GM23338 (cell line): Measurements from ENCODE around the gene ECE1. TPM values are rescaled to one million over a fixed set of nuclear protein-coding genes. Genes with fewer than 3 reads are reported as not detected.

Experiments used
- ATAC-seq: fragments of 200-7000 bp; cut with Tn5 transposase; 3 replicates; pipeline ENCODE4 v1.9.1; 2020
- DNase-seq: peaks from one replicate; pipeline ENCODE4 v3.0.0-alpha.2; 2015; ENCODE audit warnings: low spot score
- H2AFZ ChIP-seq: fragments of 200-600 bp; sonication (generic); 2 replicates; pipeline ENCODE4 v1.8.0; 2016; ENCODE audit warnings: antibody characterized with exemption, mild to moderate bottlenecking, moderate library complexity
- H3F3A ChIP-seq: fragments of 200-600 bp; sonication (generic); replicated peaks from 2 replicates; pipeline ENCODE4 v1.8.0; 2017; ENCODE audit warnings: antibody characterized with exemption, mixed run types, low read depth
- H3K27ac ChIP-seq: fragments of 200-600 bp; sonication (generic); 2 replicates; pipeline ENCODE4 v1.6.1; 2016; ENCODE audit warnings: low read depth
- H3K27me3 ChIP-seq: fragments of 200-600 bp; sonication (generic); 2 replicates; pipeline ENCODE4 v1.8.0; 2016; ENCODE audit warnings: mild to moderate bottlenecking, mixed run types, moderate library complexity; ENCODE audit not compliant: insufficient read depth
- H3K36me3 ChIP-seq: fragments of 200-600 bp; sonication (generic); 2 replicates; pipeline ENCODE4 v1.8.0; 2016; ENCODE audit warnings: mild to moderate bottlenecking; ENCODE audit not compliant: insufficient read depth
- H3K4me1 ChIP-seq: fragments of 200-600 bp; sonication (generic); 2 replicates; pipeline ENCODE4 v1.8.0; 2016; ENCODE audit warnings: mild to moderate bottlenecking, moderate library complexity; ENCODE audit not compliant: insufficient read depth
- H3K4me2 ChIP-seq: fragments of 200-600 bp; sonication (generic); 2 replicates; pipeline ENCODE4 v1.7.1; 2017; ENCODE audit warnings: mixed run types
- H3K4me3 ChIP-seq: fragments of 200-600 bp; sonication (generic); 2 replicates; pipeline ENCODE4 v1.6.1; 2016; ENCODE audit warnings: mixed run types
- H3K79me2 ChIP-seq: fragments of 200-600 bp; sonication (generic); replicated peaks from 2 replicates; pipeline ENCODE4 v1.8.0; 2017; ENCODE audit warnings: mild to moderate bottlenecking; ENCODE audit not compliant: insufficient read depth
- H3K9me2 ChIP-seq: fragments of 200-600 bp; sonication (generic); 2 replicates; pipeline ENCODE4 v1.8.0; 2017; ENCODE audit not compliant: insufficient read depth
- H4K20me1 ChIP-seq: fragments of 200-600 bp; sonication (generic); replicated peaks from 2 replicates; pipeline ENCODE4 v1.8.0; 2017; ENCODE audit warnings: mild to moderate bottlenecking; ENCODE audit not compliant: insufficient read depth
- H3K27ac Mint-ChIP-seq: 2 replicates; pipeline ENCODE4 v1.8.0; 2020; ENCODE audit warnings: inconsistent platforms, mild to moderate bottlenecking, moderate library complexity, mixed read lengths
- H3K27me3 Mint-ChIP-seq: 3 replicates; pipeline ENCODE4 v1.8.0; 2022; ENCODE audit warnings: low read depth, mild to moderate bottlenecking, moderate library complexity, mixed read lengths, inconsistent platforms; ENCODE audit not compliant: insufficient read depth, poor library complexity
- H3K36me3 Mint-ChIP-seq: 3 replicates; pipeline ENCODE4 v1.8.0; 2021; ENCODE audit warnings: low read depth, mild to moderate bottlenecking, inconsistent platforms, moderate library complexity, mixed read lengths
- H3K4me1 Mint-ChIP-seq: 3 replicates; pipeline ENCODE4 v1.8.0; 2020; ENCODE audit warnings: mild to moderate bottlenecking, inconsistent platforms, mixed read lengths
- H3K4me3 Mint-ChIP-seq: 3 replicates; pipeline ENCODE4 v1.8.0; 2021; ENCODE audit warnings: moderate library complexity, mild to moderate bottlenecking, inconsistent platforms, mixed read lengths
- H3K9me3 Mint-ChIP-seq: 3 replicates; pipeline ENCODE4 v1.8.0; 2020; ENCODE audit warnings: moderate library complexity, mild to moderate bottlenecking, inconsistent platforms, mixed read lengths
- CREB1 ChIP-seq: fragments of 250-450 bp; sonication (Bioruptor Pico); IDR thresholded peaks from 2 replicates; pipeline ENCODE4 v1.5.0; 2020; ENCODE audit warnings: low read depth, mild to moderate bottlenecking, moderate library complexity
- EZH2 ChIP-seq: fragments of 200-600 bp; sonication (generic); IDR thresholded peaks from one replicate; pipeline ENCODE4 v1.8.0; 2017; ENCODE audit warnings: antibody characterized with exemption, mild to moderate bottlenecking, low read depth; ENCODE audit not compliant: unreplicated experiment
- EZH2phosphoT487 ChIP-seq: fragments of 200-600 bp; sonication (generic); IDR thresholded peaks from one replicate; pipeline ENCODE4 v1.8.1; 2018; ENCODE audit warnings: antibody characterized with exemption; ENCODE audit not compliant: unreplicated experiment
- JUNB ChIP-seq: IDR thresholded peaks from one replicate; pipeline ENCODE4 v1.6.1; 2016; ENCODE audit warnings: antibody characterized with exemption; ENCODE audit not compliant: unreplicated experiment
- NANOG ChIP-seq: IDR thresholded peaks from 2 replicates; pipeline ENCODE4 v1.6.1; 2016; ENCODE audit warnings: antibody characterized with exemption, borderline replicate concordance
- POLR2AphosphoS5 ChIP-seq: IDR thresholded peaks from 2 replicates; pipeline ENCODE4 v1.6.1; 2016; ENCODE audit warnings: antibody characterized with exemption, low read depth
- STAT1 ChIP-seq: IDR thresholded peaks from one replicate; pipeline ENCODE4 v1.6.1; 2016; ENCODE audit warnings: antibody characterized with exemption; ENCODE audit not compliant: unreplicated experiment
- ZNF114 ChIP-seq: fragments of 250-450 bp; sonication (Bioruptor Pico); IDR thresholded peaks from 2 replicates; pipeline ENCODE4 v1.5.0; 2020; ENCODE audit warnings: mild to moderate bottlenecking, moderate library complexity
- ZNF331 ChIP-seq: fragments of 250-450 bp; sonication (Bioruptor Pico); IDR thresholded peaks from 2 replicates; pipeline ENCODE4 v1.5.0; 2020; ENCODE audit warnings: low read depth, mild to moderate bottlenecking, moderate library complexity
- polyA plus RNA-seq: library from polyadenylated mRNA; unstranded; fragments of >200 nt; fragmentation: Nextera tagmentation; extraction: Ambion mirVana; gene quantifications from 2 replicates; pipeline ENCODE4 v1.2.1, GENCODE V29; 2016
- total RNA-seq: library from RNA; depleted of rRNA; stranded (reverse); fragments of >200 nt; shearing (Covaris generic); gene quantifications from 2 replicates; pipeline ENCODE4 v1.2.3, GENCODE V29; 2014
- TF ChIP-seq, protein P1 (sequence below): IDR thresholded peaks from 2 replicates; pipeline ENCODE4 v1.6.1; 2016; ENCODE audit warnings: antibody characterized with exemption
- TF ChIP-seq, protein P2 (sequence below), 2 experiments: fragments of 200-600 bp in 1 of 2; sonication (generic) in 1 of 2; conservative IDR thresholded peaks; 2 replicates each; pipeline versions ENCODE4 v1.5.1 to v1.6.1; 2016 to 2017; ENCODE audit warnings: antibody characterized with exemption in 2 of 2, low read depth in 2 of 2, mild to moderate bottlenecking in 2 of 2, moderate library complexity in 1 of 2
- TF ChIP-seq, protein P3 (sequence below): fragments of 250-450 bp; sonication (Bioruptor Pico); IDR thresholded peaks from 2 replicates; pipeline ENCODE4 v1.5.0; 2020; ENCODE audit warnings: mild to moderate bottlenecking, moderate library complexity
- TF ChIP-seq, protein P4 (sequence below): IDR thresholded peaks from one replicate; pipeline ENCODE4 v1.6.1; 2018; ENCODE audit warnings: antibody characterized with exemption; ENCODE audit not compliant: unreplicated experiment

The ECE1 gene
- total and polyA plus RNA-seq, 2 experiments from 2014 or later = 11.0 to 45.0 TPM

DNA sequence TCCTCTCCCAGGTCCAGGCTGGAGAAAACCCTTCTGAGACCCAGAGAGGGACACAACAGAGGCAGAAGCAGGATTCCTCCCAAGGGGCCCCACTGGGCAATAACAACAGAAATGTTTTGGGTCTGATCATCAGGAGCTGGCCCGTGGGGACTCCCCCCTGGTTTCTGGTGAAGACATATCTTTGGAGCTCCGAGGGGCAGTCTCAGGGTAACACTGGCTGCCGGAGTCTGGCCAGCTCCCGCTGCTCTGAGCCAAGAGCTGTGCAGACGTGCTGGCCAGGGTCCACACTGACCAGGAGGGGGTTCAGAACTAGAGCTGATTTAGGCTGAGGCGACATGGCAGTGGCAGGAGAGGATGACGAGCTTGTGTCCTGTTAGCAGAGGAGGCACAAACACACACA lies 13.1 kb downstream of the ECE1 start:
- ATAC-seq = no peak
- TF ChIP-seq ZNF331 (CRISPR knock-in tag) = no peak
- TF ChIP-seq POLR2AphosphoS5 = no peak
- TF ChIP-seq CREB1 (CRISPR knock-in tag) = no peak
- no peak for TF ChIP-seq ZNF114 (CRISPR knock-in tag)
- TF ChIP-seq, protein P1, sequence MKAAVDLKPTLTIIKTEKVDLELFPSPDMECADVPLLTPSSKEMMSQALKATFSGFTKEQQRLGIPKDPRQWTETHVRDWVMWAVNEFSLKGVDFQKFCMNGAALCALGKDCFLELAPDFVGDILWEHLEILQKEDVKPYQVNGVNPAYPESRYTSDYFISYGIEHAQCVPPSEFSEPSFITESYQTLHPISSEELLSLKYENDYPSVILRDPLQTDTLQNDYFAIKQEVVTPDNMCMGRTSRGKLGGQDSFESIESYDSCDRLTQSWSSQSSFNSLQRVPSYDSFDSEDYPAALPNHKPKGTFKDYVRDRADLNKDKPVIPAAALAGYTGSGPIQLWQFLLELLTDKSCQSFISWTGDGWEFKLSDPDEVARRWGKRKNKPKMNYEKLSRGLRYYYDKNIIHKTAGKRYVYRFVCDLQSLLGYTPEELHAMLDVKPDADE = no peak
- no peak for TF ChIP-seq NANOG
- no peak for TF ChIP-seq STAT1
- TF ChIP-seq, protein P2, sequence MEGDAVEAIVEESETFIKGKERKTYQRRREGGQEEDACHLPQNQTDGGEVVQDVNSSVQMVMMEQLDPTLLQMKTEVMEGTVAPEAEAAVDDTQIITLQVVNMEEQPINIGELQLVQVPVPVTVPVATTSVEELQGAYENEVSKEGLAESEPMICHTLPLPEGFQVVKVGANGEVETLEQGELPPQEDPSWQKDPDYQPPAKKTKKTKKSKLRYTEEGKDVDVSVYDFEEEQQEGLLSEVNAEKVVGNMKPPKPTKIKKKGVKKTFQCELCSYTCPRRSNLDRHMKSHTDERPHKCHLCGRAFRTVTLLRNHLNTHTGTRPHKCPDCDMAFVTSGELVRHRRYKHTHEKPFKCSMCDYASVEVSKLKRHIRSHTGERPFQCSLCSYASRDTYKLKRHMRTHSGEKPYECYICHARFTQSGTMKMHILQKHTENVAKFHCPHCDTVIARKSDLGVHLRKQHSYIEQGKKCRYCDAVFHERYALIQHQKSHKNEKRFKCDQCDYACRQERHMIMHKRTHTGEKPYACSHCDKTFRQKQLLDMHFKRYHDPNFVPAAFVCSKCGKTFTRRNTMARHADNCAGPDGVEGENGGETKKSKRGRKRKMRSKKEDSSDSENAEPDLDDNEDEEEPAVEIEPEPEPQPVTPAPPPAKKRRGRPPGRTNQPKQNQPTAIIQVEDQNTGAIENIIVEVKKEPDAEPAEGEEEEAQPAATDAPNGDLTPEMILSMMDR (conservative IDR thresholded peaks at IDR 0.05; ENCODE audit: low read depth in 2 of 2) = no peak
- TF ChIP-seq JUNB = no peak
- TF ChIP-seq, protein P3, sequence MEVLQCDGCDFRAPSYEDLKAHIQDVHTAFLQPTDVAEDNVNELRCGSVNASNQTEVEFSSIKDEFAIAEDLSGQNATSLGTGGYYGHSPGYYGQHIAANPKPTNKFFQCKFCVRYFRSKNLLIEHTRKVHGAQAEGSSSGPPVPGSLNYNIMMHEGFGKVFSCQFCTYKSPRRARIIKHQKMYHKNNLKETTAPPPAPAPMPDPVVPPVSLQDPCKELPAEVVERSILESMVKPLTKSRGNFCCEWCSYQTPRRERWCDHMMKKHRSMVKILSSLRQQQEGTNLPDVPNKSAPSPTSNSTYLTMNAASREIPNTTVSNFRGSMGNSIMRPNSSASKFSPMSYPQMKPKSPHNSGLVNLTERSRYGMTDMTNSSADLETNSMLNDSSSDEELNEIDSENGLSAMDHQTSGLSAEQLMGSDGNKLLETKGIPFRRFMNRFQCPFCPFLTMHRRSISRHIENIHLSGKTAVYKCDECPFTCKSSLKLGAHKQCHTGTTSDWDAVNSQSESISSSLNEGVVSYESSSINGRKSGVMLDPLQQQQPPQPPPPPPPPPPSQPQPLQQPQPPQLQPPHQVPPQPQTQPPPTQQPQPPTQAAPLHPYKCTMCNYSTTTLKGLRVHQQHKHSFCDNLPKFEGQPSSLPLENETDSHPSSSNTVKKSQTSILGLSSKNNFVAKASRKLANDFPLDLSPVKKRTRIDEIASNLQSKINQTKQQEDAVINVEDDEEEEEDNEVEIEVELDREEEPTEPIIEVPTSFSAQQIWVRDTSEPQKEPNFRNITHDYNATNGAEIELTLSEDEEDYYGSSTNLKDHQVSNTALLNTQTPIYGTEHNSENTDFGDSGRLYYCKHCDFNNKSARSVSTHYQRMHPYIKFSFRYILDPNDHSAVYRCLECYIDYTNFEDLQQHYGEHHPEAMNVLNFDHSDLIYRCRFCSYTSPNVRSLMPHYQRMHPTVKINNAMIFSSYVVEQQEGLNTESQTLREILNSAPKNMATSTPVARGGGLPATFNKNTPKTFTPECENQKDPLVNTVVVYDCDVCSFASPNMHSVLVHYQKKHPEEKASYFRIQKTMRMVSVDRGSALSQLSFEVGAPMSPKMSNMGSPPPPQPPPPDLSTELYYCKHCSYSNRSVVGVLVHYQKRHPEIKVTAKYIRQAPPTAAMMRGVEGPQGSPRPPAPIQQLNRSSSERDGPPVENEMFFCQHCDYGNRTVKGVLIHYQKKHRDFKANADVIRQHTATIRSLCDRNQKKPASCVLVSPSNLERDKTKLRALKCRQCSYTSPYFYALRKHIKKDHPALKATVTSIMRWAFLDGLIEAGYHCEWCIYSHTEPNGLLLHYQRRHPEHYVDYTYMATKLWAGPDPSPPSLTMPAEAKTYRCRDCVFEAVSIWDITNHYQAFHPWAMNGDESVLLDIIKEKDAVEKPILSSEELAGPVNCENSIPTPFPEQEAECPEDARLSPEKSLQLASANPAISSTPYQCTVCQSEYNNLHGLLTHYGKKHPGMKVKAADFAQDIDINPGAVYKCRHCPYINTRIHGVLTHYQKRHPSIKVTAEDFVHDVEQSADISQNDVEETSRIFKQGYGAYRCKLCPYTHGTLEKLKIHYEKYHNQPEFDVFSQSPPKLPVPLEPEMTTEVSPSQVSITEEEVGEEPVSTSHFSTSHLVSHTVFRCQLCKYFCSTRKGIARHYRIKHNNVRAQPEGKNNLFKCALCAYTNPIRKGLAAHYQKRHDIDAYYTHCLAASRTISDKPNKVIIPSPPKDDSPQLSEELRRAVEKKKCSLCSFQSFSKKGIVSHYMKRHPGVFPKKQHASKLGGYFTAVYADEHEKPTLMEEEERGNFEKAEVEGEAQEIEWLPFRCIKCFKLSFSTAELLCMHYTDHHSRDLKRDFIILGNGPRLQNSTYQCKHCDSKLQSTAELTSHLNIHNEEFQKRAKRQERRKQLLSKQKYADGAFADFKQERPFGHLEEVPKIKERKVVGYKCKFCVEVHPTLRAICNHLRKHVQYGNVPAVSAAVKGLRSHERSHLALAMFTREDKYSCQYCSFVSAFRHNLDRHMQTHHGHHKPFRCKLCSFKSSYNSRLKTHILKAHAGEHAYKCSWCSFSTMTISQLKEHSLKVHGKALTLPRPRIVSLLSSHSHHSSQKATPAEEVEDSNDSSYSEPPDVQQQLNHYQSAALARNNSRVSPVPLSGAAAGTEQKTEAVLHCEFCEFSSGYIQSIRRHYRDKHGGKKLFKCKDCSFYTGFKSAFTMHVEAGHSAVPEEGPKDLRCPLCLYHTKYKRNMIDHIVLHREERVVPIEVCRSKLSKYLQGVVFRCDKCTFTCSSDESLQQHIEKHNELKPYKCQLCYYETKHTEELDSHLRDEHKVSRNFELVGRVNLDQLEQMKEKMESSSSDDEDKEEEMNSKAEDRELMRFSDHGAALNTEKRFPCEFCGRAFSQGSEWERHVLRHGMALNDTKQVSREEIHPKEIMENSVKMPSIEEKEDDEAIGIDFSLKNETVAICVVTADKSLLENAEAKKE = no peak
- TF ChIP-seq, protein P4, sequence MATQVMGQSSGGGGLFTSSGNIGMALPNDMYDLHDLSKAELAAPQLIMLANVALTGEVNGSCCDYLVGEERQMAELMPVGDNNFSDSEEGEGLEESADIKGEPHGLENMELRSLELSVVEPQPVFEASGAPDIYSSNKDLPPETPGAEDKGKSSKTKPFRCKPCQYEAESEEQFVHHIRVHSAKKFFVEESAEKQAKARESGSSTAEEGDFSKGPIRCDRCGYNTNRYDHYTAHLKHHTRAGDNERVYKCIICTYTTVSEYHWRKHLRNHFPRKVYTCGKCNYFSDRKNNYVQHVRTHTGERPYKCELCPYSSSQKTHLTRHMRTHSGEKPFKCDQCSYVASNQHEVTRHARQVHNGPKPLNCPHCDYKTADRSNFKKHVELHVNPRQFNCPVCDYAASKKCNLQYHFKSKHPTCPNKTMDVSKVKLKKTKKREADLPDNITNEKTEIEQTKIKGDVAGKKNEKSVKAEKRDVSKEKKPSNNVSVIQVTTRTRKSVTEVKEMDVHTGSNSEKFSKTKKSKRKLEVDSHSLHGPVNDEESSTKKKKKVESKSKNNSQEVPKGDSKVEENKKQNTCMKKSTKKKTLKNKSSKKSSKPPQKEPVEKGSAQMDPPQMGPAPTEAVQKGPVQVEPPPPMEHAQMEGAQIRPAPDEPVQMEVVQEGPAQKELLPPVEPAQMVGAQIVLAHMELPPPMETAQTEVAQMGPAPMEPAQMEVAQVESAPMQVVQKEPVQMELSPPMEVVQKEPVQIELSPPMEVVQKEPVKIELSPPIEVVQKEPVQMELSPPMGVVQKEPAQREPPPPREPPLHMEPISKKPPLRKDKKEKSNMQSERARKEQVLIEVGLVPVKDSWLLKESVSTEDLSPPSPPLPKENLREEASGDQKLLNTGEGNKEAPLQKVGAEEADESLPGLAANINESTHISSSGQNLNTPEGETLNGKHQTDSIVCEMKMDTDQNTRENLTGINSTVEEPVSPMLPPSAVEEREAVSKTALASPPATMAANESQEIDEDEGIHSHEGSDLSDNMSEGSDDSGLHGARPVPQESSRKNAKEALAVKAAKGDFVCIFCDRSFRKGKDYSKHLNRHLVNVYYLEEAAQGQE = no peak
- no peak for TF ChIP-seq EZH2
- TF ChIP-seq EZH2phosphoT487 = no peak

More for the DNA sequence above, 13.1 kb downstream of the ECE1 start:
- no peaks in the 10 kb centered on the region for H3K36me3 Mint-ChIP-seq
- Histone ChIP-seq H3K4me2 (no peak overlapping the region), H3K79me2 (no peaks in the 10 kb centered on the region), H3K9me2 (no peaks in the 10 kb centered on the region), H3K36me3 (no peaks in the 10 kb centered on the region), H3K27ac (0 out of 2 replicates have a peak overlapping the region, but pooled peaks have one; percentile 19), H3K4me3 (no peak overlapping the region), H4K20me1 (no peaks in the 10 kb centered on the region; the same call in 1 of the 2 replicates), H3F3A (no peaks in the 10 kb centered on the region), H3K27me3 (no peaks in the 10 kb centered on the region), H2AFZ (no peak overlapping the region), H3K4me1 (peaks cover 8% of the 10 kb centered on the region)
- H3K4me3 Mint-ChIP-seq = no peak overlapping the region
- no peak for DNase-seq
- H3K9me3 Mint-ChIP-seq = no peaks in the 10 kb centered on the region
- H3K27ac Mint-ChIP-seq = peak overlapping the region; percentile 35; the same call in 1 of the 2 replicates
- H3K4me1 Mint-ChIP-seq = peaks cover 20% of the 10 kb centered on the region
- H3K27me3 Mint-ChIP-seq = peaks cover 14% of the 10 kb centered on the region
